ENCODE data around the gene SPATS2L. TPM values are rescaled to one million over a fixed set of nuclear protein-coding genes. Genes with fewer than 3 reads are reported as not detected.

The SPATS2L gene
- polyA plus RNA-seq, 3 donors = 129 to 143 (median 132) TPM

DNA sequence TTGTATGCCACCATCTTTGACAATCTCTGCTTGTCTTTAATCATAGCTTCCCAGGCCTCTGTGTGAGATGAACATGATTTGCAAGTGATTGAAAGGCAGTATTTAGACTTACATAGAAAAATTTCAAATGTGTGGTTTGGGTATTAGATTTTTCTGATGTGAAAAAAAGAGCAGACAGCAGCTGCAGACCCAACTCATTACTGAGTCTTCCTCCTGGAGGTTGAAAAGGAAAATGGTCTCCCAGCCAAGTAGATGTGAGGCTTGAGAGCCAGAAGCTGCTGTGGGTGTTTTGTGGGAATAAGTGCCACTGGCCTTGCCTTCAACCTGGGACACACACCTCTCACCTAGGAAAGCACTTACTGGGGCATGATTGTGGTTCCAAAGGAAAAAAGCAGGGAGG is 110.9 kb downstream of the SPATS2L start:
- DNase-seq (ENCODE audit: extremely low read depth in 1 of 11, low read depth in 9 of 11, low spot score in 4 of 11) = no peak

GRCh38 chr2:200418399-200418798 is 111.9 kb downstream of the SPATS2L start:
- DNase-seq (ENCODE audit: extremely low read depth in 1 of 11, low read depth in 9 of 11, low spot score in 4 of 11) = no peak

DNA sequence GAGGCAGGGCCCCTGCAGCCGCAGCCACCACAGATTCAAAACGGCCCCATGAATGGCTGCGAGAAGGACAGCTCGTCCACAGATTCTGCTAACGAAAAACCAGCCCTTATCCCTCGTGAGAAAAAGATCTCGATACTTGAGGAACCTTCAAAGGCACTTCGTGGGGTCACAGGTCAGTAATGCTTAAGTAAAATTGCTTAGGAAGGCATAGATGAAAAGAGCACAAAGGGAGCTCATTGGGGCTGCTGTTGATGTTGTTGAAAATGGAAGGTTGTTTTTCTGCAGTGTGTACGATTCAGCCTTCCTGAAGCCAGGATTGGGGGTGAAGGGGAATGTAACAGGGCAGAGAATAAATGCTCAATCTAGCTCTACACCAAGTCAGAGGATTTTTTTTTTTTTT is 112.8 kb downstream of the SPATS2L start:
- no peak for DNase-seq (ENCODE audit: extremely low read depth in 1 of 11, low read depth in 9 of 11, low spot score in 4 of 11)

GRCh38 chr2:200421270-200421669 is 114.8 kb downstream of the SPATS2L start:
- DNase-seq (ENCODE audit: extremely low read depth in 1 of 11, low read depth in 9 of 11, low spot score in 4 of 11) = no peak

- no peak for DNase-seq (ENCODE audit: extremely low read depth in 1 of 11, low read depth in 9 of 11, low spot score in 4 of 11)
Measured at GRCh38 chr2:200422071-200422470, 115.6 kb downstream of the SPATS2L start.

DNA sequence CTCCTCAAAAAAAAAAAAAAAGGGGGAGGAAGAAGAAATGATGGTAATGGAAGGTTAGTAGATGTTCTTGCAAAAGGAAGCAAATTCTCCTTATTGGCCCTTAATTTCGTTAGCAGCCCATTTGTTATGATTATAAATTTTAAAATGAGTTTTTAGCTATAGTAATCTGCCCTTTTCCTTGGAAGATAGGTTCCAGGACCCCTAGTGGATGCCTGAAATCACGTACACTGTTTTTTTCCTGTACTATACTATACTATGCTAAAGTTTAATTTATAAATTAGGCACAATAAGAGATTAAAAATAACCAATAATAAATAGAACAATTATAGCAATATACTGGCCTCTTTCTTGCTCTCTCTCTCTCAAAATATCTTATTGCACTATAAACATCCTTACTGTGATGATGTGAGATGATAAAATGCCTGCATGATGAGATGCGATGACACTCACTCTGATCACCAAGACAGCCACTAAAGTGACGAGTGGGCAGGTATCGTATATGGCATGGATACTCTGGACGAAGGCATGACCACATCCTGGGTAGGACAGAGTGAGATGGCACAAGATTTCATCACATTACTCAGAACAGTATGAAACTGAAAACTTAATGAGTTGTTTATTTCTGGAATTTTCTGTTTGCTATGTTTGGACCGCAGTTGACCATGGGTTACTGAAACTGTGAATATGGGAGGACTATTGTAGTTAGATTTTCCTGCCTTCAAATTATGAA is 116.2 kb downstream of the SPATS2L start:
- no peak for DNase-seq (ENCODE audit: extremely low read depth in 1 of 11, low read depth in 9 of 11, low spot score in 4 of 11)

GRCh38 chr2:200423541-200423940 is 117.0 kb downstream of the SPATS2L start:
- no peak for DNase-seq (ENCODE audit: extremely low read depth in 1 of 11, low read depth in 9 of 11, low spot score in 4 of 11)

DNA sequence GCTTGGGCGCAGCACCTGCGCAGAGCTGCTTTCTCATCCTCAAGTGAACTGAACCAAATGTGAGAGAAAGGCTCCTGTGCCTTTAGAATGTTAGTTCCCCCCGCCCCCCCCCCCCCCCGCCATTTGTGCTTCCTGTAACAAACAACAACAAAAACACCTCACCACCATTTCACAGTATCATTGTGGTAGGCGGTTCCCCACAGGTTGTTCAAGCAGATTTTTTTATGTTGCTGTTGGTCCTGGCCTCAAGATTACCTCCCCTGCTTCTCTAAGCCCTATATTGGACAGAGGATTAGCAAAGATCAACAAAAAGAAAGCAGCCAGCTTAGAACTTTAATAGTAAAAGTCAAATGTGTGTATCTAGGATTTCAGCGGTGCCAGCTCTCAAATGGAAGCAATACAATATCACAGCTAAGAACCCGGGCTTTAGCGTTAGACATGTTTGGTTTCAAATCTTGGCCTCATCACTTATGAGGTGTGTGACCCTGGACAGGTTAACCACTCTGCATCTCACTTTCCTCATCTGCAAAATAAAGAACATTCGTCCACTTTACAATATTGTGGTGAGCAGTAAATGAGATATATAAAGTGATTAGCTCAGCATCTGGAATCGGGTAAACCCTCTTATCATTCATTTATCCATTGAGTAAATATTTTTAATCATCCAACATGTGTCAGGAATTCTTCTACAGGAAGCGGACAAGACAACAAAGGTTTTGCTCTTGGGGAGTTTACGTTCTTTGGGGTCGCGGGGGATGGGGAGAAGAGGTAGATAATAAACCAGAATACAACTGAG is 118.7 kb downstream of the SPATS2L start:
- DNase-seq (ENCODE audit: extremely low read depth in 1 of 11, low read depth in 9 of 11, low spot score in 4 of 11) = no peak

DNA sequence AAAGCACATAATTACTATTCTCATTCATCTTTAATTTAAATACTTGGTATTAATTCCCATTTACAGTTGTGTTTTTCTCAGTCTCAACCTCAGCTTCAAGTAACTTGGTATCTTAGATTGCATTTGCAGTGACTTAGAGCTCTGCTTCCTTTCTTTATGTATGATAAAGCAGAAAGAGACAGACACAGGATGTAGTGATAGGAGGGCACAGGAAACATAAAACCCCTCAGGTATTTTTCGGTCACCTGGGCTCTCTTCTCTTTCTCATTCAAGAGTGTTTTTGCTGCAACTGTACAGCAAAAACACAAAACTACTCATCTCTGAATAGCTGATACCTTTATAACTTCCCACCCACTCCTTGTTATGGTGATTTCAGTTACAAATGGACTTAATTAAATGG is 120.3 kb downstream of the SPATS2L start:
- no peak for DNase-seq (ENCODE audit: extremely low read depth in 1 of 11, low read depth in 9 of 11, low spot score in 4 of 11)

- DNase-seq (ENCODE audit: extremely low read depth in 1 of 11, low read depth in 9 of 11, low spot score in 4 of 11) = no peak
Measured at GRCh38 chr2:200428961-200429665, 122.6 kb downstream of the SPATS2L start.

GRCh38 chr2:200430017-200430416 is 123.5 kb downstream of the SPATS2L start:
- no peak for DNase-seq (ENCODE audit: extremely low read depth in 1 of 11, low read depth in 9 of 11, low spot score in 4 of 11)

GRCh38 chr2:200431996-200432705 is 125.7 kb downstream of the SPATS2L start:
- DNase-seq (ENCODE audit: extremely low read depth in 1 of 11, low read depth in 9 of 11, low spot score in 4 of 11) = no peak

- no peak for DNase-seq (ENCODE audit: extremely low read depth in 1 of 11, low read depth in 9 of 11, low spot score in 4 of 11)
Measured at GRCh38 chr2:200435379-200435778, 128.9 kb downstream of the SPATS2L start.

GRCh38 chr2:200438251-200438650 is 131.8 kb downstream of the SPATS2L start:
- DNase-seq (ENCODE audit: extremely low read depth in 1 of 11, low read depth in 9 of 11, low spot score in 4 of 11) = no peak

GRCh38 chr2:200438846-200439245 is 132.4 kb downstream of the SPATS2L start:
- no peak for DNase-seq (ENCODE audit: extremely low read depth in 1 of 11, low read depth in 9 of 11, low spot score in 4 of 11)

GRCh38 chr2:200439981-200440380 is 133.5 kb downstream of the SPATS2L start:
- DNase-seq (ENCODE audit: extremely low read depth in 1 of 11, low read depth in 9 of 11, low spot score in 4 of 11) = no peak

GRCh38 chr2:200442471-200442870 is 136.0 kb downstream of the SPATS2L start:
- peak in 1 of 11 donors; percentile 6 for DNase-seq (ENCODE audit: extremely low read depth in 1 of 11, low read depth in 9 of 11, low spot score in 4 of 11)

DNA sequence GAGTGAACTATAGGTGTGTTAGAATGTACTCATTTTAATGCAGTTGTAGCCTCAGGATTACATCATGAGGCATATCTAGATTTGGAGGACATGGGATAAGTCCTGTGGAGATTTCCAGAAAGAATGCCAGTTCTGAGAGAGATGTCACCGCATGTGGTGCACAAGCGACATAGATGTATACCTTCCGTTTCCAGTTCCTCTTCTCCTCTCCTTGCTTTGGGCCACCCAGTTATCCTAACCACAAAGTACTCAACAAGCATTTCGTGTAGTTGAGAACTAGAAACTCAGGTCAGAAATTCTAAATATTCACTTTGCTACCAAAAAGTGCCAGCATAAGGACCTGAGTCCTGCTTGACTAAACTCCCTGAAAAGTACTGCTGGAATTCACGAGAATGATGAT is 136.9 kb downstream of the SPATS2L start:
- no peak for DNase-seq (ENCODE audit: extremely low read depth in 1 of 11, low read depth in 9 of 11, low spot score in 4 of 11)

DNA sequence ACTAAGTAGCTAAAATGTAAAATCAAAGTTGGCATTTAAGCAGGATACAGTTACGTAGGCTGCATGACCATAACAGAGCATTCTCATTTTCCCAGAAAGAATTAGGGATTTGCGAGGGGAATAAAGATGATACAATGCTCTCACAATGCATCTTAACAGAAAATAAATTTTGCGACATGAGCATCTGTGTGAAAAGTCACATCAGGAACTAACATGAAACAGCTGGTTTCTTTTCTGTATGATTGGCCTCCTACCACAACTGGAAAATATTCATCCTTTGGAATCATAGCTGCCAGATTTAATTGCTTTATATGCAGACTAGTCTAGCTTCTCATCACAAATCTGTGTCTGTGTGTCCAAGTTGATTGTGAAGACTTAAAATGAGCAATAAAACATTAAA is 137.4 kb downstream of the SPATS2L start:
- DNase-seq (ENCODE audit: extremely low read depth in 1 of 11, low read depth in 9 of 11, low spot score in 4 of 11) = peak in 1 of 11 donors; percentile 29

Data from renal cortex interstitium (tissue), 11 donors.